BJ (cell line): ENCODE data around the gene NAGK. TPM values are rescaled to one million over a fixed set of nuclear protein-coding genes. Genes with fewer than 3 reads are reported as not detected.

Source experiments
- CTCF ChIA-PET: fragments of 350-600 bp; formaldehyde crosslinking; extraction: SDS; loops from one replicate; lab custom pipeline; 2021; ENCODE audit warnings: antibody characterized with exemption, inconsistent platforms; lab: Yijun Ruan, JAX
- POLR2A ChIA-PET: fragments of 300-600 bp; sonication (Branson Sonifier 250); formaldehyde crosslinking; extraction: SDS; loops from one replicate; lab custom pipeline; 2021; ENCODE audit warnings: antibody characterized with exemption; lab: Charles Lee
- DNase-seq: peaks from one replicate; pipeline ENCODE4 v3.0.0-alpha.2; 2011; ENCODE audit warnings: low read depth
- H3K27me3 ChIP-seq: 2 replicates; pipeline ENCODE4 v1.6.0; 2011; ENCODE audit warnings: low read length; ENCODE audit not compliant: control insufficient read depth, insufficient read depth
- H3K36me3 ChIP-seq: 2 replicates; pipeline ENCODE4 v1.5.1; 2011; ENCODE audit warnings: low read length; ENCODE audit not compliant: control insufficient read depth, insufficient read depth
- H3K4me3 ChIP-seq: 2 replicates; pipeline ENCODE4 v1.5.1; 2011; ENCODE audit warnings: low read depth, mild to moderate bottlenecking, control low read depth, low read length
- polyA plus RNA-seq: library from polyadenylated mRNA; depleted of rRNA; stranded (reverse); fragments of >200 nt; gene quantifications from 2 replicates; pipeline ENCODE4 v1.2.3, GENCODE V29; 2011; rRNA removed
- TF ChIP-seq, protein P1 (sequence below): IDR thresholded peaks from 2 replicates; pipeline ENCODE4 v1.5.1; 2011; ENCODE audit warnings: low read depth, mild to moderate bottlenecking, control low read depth, inconsistent platforms, low read length, moderate library complexity; ENCODE audit not compliant: insufficient read depth

NAGK gene
- polyA plus RNA-seq, 1 experiment, result 118 TPM

DNA sequence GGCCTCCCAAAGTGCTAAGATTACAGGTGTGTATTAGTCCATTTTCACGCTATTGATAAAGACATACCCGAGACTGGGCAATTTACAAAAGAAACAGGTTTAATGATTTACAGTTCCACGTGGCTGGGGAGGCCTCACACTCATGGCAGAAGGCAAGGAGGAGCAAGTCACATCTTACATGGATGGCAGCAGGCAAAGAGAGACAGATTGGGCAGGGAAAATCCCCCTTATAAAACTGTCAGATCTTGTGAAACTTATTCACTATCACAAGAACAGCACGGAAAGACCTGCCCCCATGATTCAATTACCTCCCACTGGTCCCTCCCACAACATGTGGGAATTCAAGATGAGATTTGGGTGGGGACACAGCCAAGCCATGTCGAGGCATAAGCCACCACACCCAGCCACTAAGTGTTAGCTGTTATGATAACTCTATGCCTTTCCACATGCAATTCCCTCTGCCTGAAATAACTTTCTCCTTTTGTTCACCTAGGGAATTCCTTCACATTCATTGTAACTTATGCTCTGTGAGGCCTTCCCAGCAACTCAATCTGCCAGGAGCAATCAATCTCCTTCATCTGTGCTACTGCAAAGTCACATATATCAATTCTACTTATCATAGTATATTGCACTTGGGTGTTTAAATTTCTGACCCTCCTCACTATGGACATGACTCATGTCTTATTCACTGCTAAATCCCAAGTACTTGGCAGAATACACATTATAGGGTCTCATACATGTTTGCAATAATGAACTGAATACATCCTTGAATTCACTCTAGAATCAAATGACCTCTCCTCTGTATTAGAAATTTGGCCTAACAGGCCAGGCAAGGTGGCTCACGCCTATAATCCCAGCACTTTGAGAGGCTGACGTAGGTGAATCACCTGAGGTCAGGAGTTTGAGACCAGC is 54.2 kb downstream of the NAGK start:
- Histone ChIP-seq H3K27me3 (no peaks in the 10 kb centered on the region), H3K36me3 (peaks cover 4% of the 10 kb centered on the region), H3K4me3 (no peak overlapping the region)
- POLR2A ChIA-PET, result no interaction called here
- CTCF ChIA-PET, result interaction anchor here (2.3 kb wide), 1 partner anchor 22 kb away, joined by 14 read pairs; no protein-coding TSS in a partner anchor
- TF ChIP-seq, protein P1, sequence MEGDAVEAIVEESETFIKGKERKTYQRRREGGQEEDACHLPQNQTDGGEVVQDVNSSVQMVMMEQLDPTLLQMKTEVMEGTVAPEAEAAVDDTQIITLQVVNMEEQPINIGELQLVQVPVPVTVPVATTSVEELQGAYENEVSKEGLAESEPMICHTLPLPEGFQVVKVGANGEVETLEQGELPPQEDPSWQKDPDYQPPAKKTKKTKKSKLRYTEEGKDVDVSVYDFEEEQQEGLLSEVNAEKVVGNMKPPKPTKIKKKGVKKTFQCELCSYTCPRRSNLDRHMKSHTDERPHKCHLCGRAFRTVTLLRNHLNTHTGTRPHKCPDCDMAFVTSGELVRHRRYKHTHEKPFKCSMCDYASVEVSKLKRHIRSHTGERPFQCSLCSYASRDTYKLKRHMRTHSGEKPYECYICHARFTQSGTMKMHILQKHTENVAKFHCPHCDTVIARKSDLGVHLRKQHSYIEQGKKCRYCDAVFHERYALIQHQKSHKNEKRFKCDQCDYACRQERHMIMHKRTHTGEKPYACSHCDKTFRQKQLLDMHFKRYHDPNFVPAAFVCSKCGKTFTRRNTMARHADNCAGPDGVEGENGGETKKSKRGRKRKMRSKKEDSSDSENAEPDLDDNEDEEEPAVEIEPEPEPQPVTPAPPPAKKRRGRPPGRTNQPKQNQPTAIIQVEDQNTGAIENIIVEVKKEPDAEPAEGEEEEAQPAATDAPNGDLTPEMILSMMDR, result no peak
- no peak for DNase-seq

DNA sequence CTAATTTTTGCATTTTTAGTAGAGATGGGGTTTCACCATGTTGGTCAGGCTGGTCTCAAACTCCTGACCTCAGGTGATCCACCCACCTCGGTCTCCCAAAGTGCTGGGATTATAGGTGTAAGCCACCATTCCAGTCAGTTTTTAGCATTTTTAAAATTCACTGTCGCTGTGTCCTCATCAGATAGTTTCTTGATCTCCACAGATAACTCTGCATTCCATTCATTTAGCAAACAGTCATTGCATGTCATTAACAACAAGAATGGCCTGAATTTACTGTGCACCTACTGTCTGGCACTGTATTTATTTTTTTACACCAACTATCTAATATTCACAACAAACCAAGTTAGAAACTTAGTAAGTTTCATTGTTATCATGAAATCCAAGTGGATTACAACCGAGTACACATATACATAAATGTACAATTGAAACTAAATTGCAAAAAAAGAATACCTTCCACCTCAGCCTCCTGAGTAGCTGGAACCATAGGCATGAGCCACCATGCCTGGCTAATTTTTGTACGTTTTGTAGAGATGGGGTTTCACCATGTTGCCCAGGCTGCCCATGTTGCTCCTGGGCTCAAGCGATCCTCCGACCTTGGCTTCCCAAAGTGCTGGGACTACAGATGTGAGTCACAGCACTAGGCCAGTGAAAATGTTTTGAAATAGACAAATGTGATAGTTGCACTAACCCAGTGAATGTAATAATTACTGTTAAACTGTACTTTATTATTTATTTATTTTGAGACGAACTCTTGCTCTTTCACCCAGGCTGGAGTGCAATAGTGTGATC is 57.3 kb downstream of the NAGK start:
- TF ChIP-seq, protein P1, result no peak
- ChIA-PET POLR2A (no interaction called here), CTCF (interaction anchor here (0.9 kb wide), 1 partner anchor 58 kb away, joined by 3 read pairs; the partner anchor contains the start of gene NAGK)
- H3K36me3 ChIP-seq, result peaks cover 3% of the 10 kb centered on the region
- no peak overlapping the region for H3K4me3 ChIP-seq
- no peak for DNase-seq
- H3K27me3 ChIP-seq, result no peaks in the 10 kb centered on the region

DNA sequence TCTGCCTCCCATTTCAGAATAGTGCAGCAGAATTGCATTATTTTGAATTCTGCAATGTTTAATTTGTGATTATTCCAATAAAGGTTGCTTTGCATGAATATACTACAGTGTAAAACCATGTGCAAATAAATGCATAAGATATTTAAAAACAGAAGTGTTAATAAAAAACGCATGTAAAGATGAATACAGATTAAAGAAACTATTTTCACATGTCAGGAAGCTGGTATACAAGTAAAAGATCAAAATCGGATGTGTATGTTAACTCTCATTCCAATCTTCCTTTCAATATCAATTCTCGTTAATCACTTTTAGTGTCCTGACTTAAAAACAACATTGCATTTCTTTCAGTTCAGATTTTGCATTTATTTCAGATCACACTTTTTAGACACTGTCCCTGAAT is 58.5 kb downstream of the NAGK start:
- ChIA-PET CTCF (interaction anchor here (1.0 kb wide), 2 partner anchors 26 to 57 kb away, joined by 3 to 4 read pairs; no protein-coding TSS in a partner anchor), POLR2A (no interaction called here)
- TF ChIP-seq, protein P1, result no peak
- no peaks in the 10 kb centered on the region for H3K27me3 ChIP-seq
- peaks cover 1% of the 10 kb centered on the region; the same call in 1 of the 2 replicates for H3K36me3 ChIP-seq
- no peak for DNase-seq
- no peak overlapping the region for H3K4me3 ChIP-seq

Other genes starting within 250 kb of the NAGK start
- not detected in 2 replicates for gene CLEC4F, start 248.0 kb upstream of the NAGK start, polyA plus RNA-seq
- gene CD207, start 232.8 kb upstream of the NAGK start, polyA plus RNA-seq, result not detected in 2 replicates
- gene VAX2, start 168.1 kb upstream of the NAGK start, polyA plus RNA-seq, result 0.72 and 0.94 TPM in 2 replicates
- gene ATP6V1B1, start 132.7 kb upstream of the NAGK start, polyA plus RNA-seq, result 0.85 and 1.3 TPM in 2 replicates
- 0.36 and 0.43 TPM in 2 replicates for gene ANKRD53, start 90.0 kb upstream of the NAGK start, polyA plus RNA-seq
- 83.2 and 101 TPM in 2 replicates for gene TEX261, start 73.8 kb upstream of the NAGK start, polyA plus RNA-seq
- gene MCEE, start 61.6 kb downstream of the NAGK start, polyA plus RNA-seq, result 10.8 and 15.9 TPM in 2 replicates
- gene MPHOSPH10, start 62.0 kb downstream of the NAGK start, polyA plus RNA-seq, result 7.1 and 14.1 TPM in 2 replicates
- gene PAIP2B, start 158.5 kb downstream of the NAGK start, polyA plus RNA-seq, result 0.11 and 0.29 TPM in 2 replicates